HepG2 (cell line): Measurements from ENCODE around the gene SNAI1. TPM values are rescaled to one million over a fixed set of nuclear protein-coding genes. Genes with fewer than 3 reads are reported as not detected.

Source experiments
- ARID2 ChIP-seq: sonication (generic); formaldehyde crosslinking; IDR thresholded peaks from 2 replicates; pipeline ENCODE4 v1.8.1; 2022; ENCODE audit warnings: mild to moderate bottlenecking, missing genetic modification reagents, borderline replicate concordance
- ELF4 ChIP-seq: sonication (generic); formaldehyde crosslinking; IDR thresholded peaks from 2 replicates; pipeline ENCODE4 v1.5.0; 2020; ENCODE audit warnings: missing genetic modification reagents, mild to moderate bottlenecking, moderate library complexity, borderline replicate concordance
- EP300 ChIP-seq, 3 experiments: sonication (generic) in 1 of 3; formaldehyde crosslinking in 1 of 3; IDR thresholded peaks; 2 replicates each; pipeline versions ENCODE4 v1.5.1 to v1.6.1; 2011 to 2020; ENCODE audit warnings: low read depth in 2 of 3, low read length in 2 of 3, borderline replicate concordance in 1 of 3, improper control_type of control experiment in 1 of 3, mild to moderate bottlenecking in 1 of 3, missing genetic modification reagents in 1 of 3, moderate library complexity in 1 of 3
- MEIS2 ChIP-seq: sonication (generic); formaldehyde crosslinking; IDR thresholded peaks from 2 replicates; pipeline ENCODE4 v1.9.0; 2021; ENCODE audit warnings: mild to moderate bottlenecking, missing genetic modification reagents
- NFE2L1 ChIP-seq: sonication (generic); formaldehyde crosslinking; IDR thresholded peaks from 2 replicates; pipeline ENCODE4 v1.4.0; 2020; ENCODE audit warnings: missing genetic modification reagents, mild to moderate bottlenecking, borderline replicate concordance
- PAX8 ChIP-seq: sonication (generic); formaldehyde crosslinking; IDR thresholded peaks from 2 replicates; pipeline ENCODE4 v1.8.0; 2022; ENCODE audit warnings: mild to moderate bottlenecking, missing genetic modification reagents, borderline replicate concordance
- POLR2A ChIP-seq, 2 experiments: IDR thresholded peaks; 2 replicates each; pipeline ENCODE4 v1.6.1; 2011; ENCODE audit warnings: low read depth in 2 of 2, low read length in 2 of 2, mild to moderate bottlenecking in 1 of 2, moderate library complexity in 1 of 2; ENCODE audit not compliant: insufficient read depth in 1 of 2
- RAD21 ChIP-seq: fragments of 450-650 bp; formaldehyde crosslinking; IDR thresholded peaks from 2 replicates; pipeline ENCODE4 v1.5.0; 2020; ENCODE audit warnings: mild to moderate bottlenecking
- RFXAP ChIP-seq: sonication (generic); formaldehyde crosslinking; IDR thresholded peaks from 2 replicates; pipeline ENCODE4 v1.4.0; 2020; ENCODE audit warnings: missing genetic modification reagents, borderline replicate concordance
- SP2 ChIP-seq: sonication (generic); formaldehyde crosslinking; IDR thresholded peaks from 2 replicates; pipeline ENCODE4 v1.5.1; 2020; ENCODE audit warnings: mild to moderate bottlenecking, missing genetic modification reagents
- XRCC5 ChIP-seq: fragments of 200-400 bp; formaldehyde crosslinking; optimal IDR thresholded peaks from 2 replicates; pipeline ENCODE3; 2017; ENCODE audit warnings: mild to moderate bottlenecking, low read length
- ZFP41 ChIP-seq: sonication (generic); formaldehyde crosslinking; IDR thresholded peaks from 2 replicates; pipeline ENCODE4 v1.4.0; 2020; ENCODE audit warnings: mild to moderate bottlenecking, missing genetic modification reagents, borderline replicate concordance
- ZMYM2 ChIP-seq: sonication (generic); formaldehyde crosslinking; IDR thresholded peaks from 2 replicates; pipeline ENCODE4 v1.8.0; 2022; ENCODE audit warnings: mild to moderate bottlenecking, missing genetic modification reagents
- ZNF354B ChIP-seq: sonication (generic); formaldehyde crosslinking; IDR thresholded peaks from 2 replicates; pipeline ENCODE4 v1.8.0; 2022; ENCODE audit warnings: mild to moderate bottlenecking, missing genetic modification reagents
- ZNF550 ChIP-seq: sonication (generic); formaldehyde crosslinking; IDR thresholded peaks from 2 replicates; pipeline ENCODE4 v1.4.0; 2020; ENCODE audit warnings: mild to moderate bottlenecking, missing genetic modification reagents, borderline replicate concordance
- ZNF614 ChIP-seq: IDR thresholded peaks from 2 replicates; pipeline ENCODE4 v1.6.1; 2018; ENCODE audit warnings: missing biosample characterization, missing genetic modification reagents, inconsistent platforms, borderline replicate concordance
- ZNF709 ChIP-seq: sonication (generic); formaldehyde crosslinking; IDR thresholded peaks from 2 replicates; pipeline ENCODE4 v1.5.0; 2020; ENCODE audit warnings: mild to moderate bottlenecking, missing genetic modification reagents
- ZNF749 ChIP-seq: sonication (generic); formaldehyde crosslinking; IDR thresholded peaks from 2 replicates; pipeline ENCODE4 v1.8.0; 2022; ENCODE audit warnings: mild to moderate bottlenecking, missing genetic modification reagents, moderate library complexity, borderline replicate concordance
- ZNF775 ChIP-seq: sonication (generic); formaldehyde crosslinking; IDR thresholded peaks from 2 replicates; pipeline ENCODE4 v1.4.0; 2020; ENCODE audit warnings: missing genetic modification reagents, mild to moderate bottlenecking, moderate library complexity, borderline replicate concordance
- polyA plus RNA-seq, 8 experiments: library from polyadenylated mRNA; depleted of rRNA in 3 of 8; stranded (reverse) in 7 of 8; unstranded in 1 of 8; fragments of >200 nt; fragmentation: Illumina TruSeq in 4 of 8; extraction: Trizol in 4 of 8; gene quantifications; 2 replicates each; pipeline versions ENCODE4 v1.2.1 to v1.2.3, GENCODE V29; 2011 to 2016; ENCODE audit warnings: low read depth in 4 of 8, missing spikeins in 1 of 8, mixed read lengths in 1 of 8; ENCODE audit not compliant: insufficient read depth in 1 of 8
- total RNA-seq, 5 experiments: library from RNA; depleted of rRNA; stranded (reverse); fragments of >200 nt; fragmentation: Illumina TruSeq; extraction: Trizol; gene quantifications; 2 replicates each; pipeline ENCODE4 v1.2.3, GENCODE V29; 2016; ENCODE audit warnings: low read depth in 1 of 5
- TF ChIP-seq, protein P1 (sequence below): sonication (generic); formaldehyde crosslinking; conservative IDR thresholded peaks from 2 replicates; pipeline ENCODE4 v1.8.0; 2022; ENCODE audit warnings: low read depth, missing genetic modification reagents
- TF ChIP-seq, protein P2 (sequence below): sonication (generic); formaldehyde crosslinking; IDR thresholded peaks from 2 replicates; pipeline ENCODE4 v1.4.0; 2020; ENCODE audit warnings: missing genetic modification reagents
- TF ChIP-seq, protein P3 (sequence below): fragments of 450-650 bp; IDR thresholded peaks from 2 replicates; pipeline ENCODE4 v1.6.1; 2017
- TF ChIP-seq, protein P4 (sequence below): fragments of 450-650 bp; IDR thresholded peaks from 2 replicates; pipeline ENCODE4 v1.6.1; 2016

The SNAI1 gene
- total and polyA plus RNA-seq, 2 of the 13 experiments (the other 11 are each of a cell fraction or from before 2014, with no cell fraction given), result 1.3 to 1.4 TPM

DNA sequence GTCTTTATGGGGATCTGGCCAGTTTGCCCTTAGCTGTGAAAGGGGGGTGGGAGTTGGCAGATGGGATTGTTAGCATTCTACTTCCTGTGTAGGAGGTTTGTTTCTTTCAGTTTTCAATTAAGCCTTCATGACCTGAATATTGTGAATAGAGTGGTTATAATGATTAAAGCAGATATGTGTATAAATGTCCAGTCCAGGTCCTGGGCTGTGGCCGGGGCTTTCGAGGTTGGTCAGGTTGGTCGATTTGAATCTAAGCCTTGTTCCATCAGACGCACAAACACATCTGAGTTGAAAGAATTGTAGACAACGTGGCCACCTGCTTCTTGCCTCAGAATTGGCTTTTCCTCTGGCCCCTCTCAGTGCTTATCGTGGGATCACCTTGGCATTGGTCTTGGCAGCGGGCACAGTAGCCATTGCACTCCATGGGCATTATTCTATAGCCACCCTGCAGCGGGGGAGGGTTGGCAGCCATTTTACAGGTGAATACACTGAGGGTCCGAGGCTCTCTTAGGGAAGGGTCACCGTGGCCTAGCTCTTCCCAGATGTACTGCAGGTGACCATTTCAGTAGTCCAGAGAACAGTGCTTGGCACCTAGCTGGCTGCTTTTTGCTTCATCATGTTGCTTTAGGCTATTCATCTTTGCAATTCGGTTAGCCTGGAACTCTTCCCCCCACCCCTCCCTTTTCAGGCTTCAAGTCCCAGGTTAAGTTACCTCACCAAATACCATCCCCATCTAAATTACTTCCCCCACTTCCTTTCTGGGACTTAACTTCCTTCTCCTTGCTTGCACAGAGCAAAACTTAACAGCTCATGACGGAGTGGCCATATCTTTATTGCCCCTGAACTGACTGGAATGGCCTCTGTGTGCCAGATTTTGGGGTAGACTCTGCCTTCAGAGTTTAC lies 45.5 kb upstream of the SNAI1 start (continued):
- TF ChIP-seq, protein P1, sequence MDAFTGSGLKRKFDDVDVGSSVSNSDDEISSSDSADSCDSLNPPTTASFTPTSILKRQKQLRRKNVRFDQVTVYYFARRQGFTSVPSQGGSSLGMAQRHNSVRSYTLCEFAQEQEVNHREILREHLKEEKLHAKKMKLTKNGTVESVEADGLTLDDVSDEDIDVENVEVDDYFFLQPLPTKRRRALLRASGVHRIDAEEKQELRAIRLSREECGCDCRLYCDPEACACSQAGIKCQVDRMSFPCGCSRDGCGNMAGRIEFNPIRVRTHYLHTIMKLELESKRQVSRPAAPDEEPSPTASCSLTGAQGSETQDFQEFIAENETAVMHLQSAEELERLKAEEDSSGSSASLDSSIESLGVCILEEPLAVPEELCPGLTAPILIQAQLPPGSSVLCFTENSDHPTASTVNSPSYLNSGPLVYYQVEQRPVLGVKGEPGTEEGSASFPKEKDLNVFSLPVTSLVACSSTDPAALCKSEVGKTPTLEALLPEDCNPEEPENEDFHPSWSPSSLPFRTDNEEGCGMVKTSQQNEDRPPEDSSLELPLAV (CRISPR knock-in tag), result no peak
- no peak for TF ChIP-seq ZNF354B (CRISPR knock-in tag)
- no peak for TF ChIP-seq ZNF749 (CRISPR knock-in tag)
- 0 out of 2 replicates have a peak, but pooled peaks have one; percentile 56 for TF ChIP-seq ZNF550 (CRISPR knock-in tag)
- no peak for TF ChIP-seq XRCC5
- peak; percentile 29 to 38; a peak in 1 of 4 replicates for TF ChIP-seq POLR2A (IDR thresholded peaks at IDR 0.05; ENCODE audit: insufficient read depth in 1 of 2, low read depth in 2 of 2, low read length in 2 of 2)
- TF ChIP-seq SP2 (CRISPR knock-in tag), result no peak
- no peak for TF ChIP-seq NFE2L1 (CRISPR knock-in tag)
- no peak for TF ChIP-seq ARID2 (CRISPR knock-in tag)
- TF ChIP-seq, protein P2, sequence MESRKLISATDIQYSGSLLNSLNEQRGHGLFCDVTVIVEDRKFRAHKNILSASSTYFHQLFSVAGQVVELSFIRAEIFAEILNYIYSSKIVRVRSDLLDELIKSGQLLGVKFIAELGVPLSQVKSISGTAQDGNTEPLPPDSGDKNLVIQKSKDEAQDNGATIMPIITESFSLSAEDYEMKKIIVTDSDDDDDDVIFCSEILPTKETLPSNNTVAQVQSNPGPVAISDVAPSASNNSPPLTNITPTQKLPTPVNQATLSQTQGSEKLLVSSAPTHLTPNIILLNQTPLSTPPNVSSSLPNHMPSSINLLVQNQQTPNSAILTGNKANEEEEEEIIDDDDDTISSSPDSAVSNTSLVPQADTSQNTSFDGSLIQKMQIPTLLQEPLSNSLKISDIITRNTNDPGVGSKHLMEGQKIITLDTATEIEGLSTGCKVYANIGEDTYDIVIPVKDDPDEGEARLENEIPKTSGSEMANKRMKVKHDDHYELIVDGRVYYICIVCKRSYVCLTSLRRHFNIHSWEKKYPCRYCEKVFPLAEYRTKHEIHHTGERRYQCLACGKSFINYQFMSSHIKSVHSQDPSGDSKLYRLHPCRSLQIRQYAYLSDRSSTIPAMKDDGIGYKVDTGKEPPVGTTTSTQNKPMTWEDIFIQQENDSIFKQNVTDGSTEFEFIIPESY, result no peak
- no peak for TF ChIP-seq ZNF614 (CRISPR knock-in tag)
- 0 out of 2 replicates have a peak, but pooled peaks have one; percentile 54 for TF ChIP-seq RFXAP (CRISPR knock-in tag)
- TF ChIP-seq, protein P3, sequence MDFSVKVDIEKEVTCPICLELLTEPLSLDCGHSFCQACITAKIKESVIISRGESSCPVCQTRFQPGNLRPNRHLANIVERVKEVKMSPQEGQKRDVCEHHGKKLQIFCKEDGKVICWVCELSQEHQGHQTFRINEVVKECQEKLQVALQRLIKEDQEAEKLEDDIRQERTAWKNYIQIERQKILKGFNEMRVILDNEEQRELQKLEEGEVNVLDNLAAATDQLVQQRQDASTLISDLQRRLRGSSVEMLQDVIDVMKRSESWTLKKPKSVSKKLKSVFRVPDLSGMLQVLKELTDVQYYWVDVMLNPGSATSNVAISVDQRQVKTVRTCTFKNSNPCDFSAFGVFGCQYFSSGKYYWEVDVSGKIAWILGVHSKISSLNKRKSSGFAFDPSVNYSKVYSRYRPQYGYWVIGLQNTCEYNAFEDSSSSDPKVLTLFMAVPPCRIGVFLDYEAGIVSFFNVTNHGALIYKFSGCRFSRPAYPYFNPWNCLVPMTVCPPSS, result no peak
- TF ChIP-seq RAD21 (CRISPR knock-in tag), result no peak
- TF ChIP-seq, protein P4, sequence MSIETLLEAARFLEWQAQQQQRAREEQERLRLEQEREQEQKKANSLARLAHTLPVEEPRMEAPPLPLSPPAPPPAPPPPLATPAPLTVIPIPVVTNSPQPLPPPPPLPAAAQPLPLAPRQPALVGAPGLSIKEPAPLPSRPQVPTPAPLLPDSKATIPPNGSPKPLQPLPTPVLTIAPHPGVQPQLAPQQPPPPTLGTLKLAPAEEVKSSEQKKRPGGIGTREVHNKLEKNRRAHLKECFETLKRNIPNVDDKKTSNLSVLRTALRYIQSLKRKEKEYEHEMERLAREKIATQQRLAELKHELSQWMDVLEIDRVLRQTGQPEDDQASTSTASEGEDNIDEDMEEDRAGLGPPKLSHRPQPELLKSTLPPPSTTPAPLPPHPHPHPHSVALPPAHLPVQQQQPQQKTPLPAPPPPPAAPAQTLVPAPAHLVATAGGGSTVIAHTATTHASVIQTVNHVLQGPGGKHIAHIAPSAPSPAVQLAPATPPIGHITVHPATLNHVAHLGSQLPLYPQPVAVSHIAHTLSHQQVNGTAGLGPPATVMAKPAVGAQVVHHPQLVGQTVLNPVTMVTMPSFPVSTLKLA, result no peak
- no peak for TF ChIP-seq EP300 (IDR thresholded peaks at IDR 0.05; ENCODE audit: low read depth in 2 of 2, low read length in 2 of 2)
- TF ChIP-seq EP300 (CRISPR knock-in tag; IDR thresholded peaks at IDR 0.05; ENCODE audit: borderline replicate concordance), result no peak
- TF ChIP-seq ZMYM2 (CRISPR knock-in tag), result no peak
- TF ChIP-seq ZFP41 (CRISPR knock-in tag), result no peak
- no peak for TF ChIP-seq ZNF709 (CRISPR knock-in tag)
- no peak for TF ChIP-seq ZNF775 (CRISPR knock-in tag)
- TF ChIP-seq MEIS2 (CRISPR knock-in tag), result peak; percentile 35; the same call in 1 of the 2 replicates
- TF ChIP-seq PAX8, result no peak
- peak; percentile 16; the same call in 1 of the 2 replicates for TF ChIP-seq ELF4 (CRISPR knock-in tag)
